Activated CD4-positive, alpha-beta T cell treated with anti-CD3 and anti-CD28 coated beads, Interleukin-2, Interleukin-6, amounts not matched to agents 100 ng/mL and 50 ng/mL, durations not matched to agents 16 hours and 8 hours (primary cell): ENCODE data around the gene FOXN3.

Source experiments
- DNase-seq: peaks from one replicate; pipeline ENCODE4 v3.0.0-alpha.2; 2020

Gene FOXN3

GRCh38 chr14:89187501-89187900 is 229.5 kb downstream of the FOXN3 start:
- DNase-seq, result no peak

GRCh38 chr14:89186856-89187376 is 230.1 kb downstream of the FOXN3 start:
- DNase-seq, result no peak

GRCh38 chr14:89185919-89186855 is 230.8 kb downstream of the FOXN3 start:
- no peak for DNase-seq

- no peak for DNase-seq
Measured at GRCh38 chr14:89184952-89185351, 232.1 kb downstream of the FOXN3 start.

GRCh38 chr14:89182326-89182725 is 234.7 kb downstream of the FOXN3 start:
- DNase-seq, result no peak

GRCh38 chr14:89180546-89180945 is 236.5 kb downstream of the FOXN3 start:
- DNase-seq, result no peak

- no peak for DNase-seq
Measured at GRCh38 chr14:89179891-89180404, 237.1 kb downstream of the FOXN3 start.

GRCh38 chr14:89178800-89179535 is 238.1 kb downstream of the FOXN3 start:
- no peak for DNase-seq

- no peak for DNase-seq
Measured at GRCh38 chr14:89178376-89178775, 238.7 kb downstream of the FOXN3 start.

GRCh38 chr14:89175881-89176799 is 240.9 kb downstream of the FOXN3 start:
- DNase-seq, result no peak

GRCh38 chr14:89171628-89172027 is 245.4 kb downstream of the FOXN3 start:
- no peak for DNase-seq

- no peak for DNase-seq
Measured at GRCh38 chr14:89171168-89171567, 245.9 kb downstream of the FOXN3 start.

- no peak for DNase-seq
Measured at GRCh38 chr14:89167705-89168104, 249.3 kb downstream of the FOXN3 start.

- DNase-seq, result no peak
Measured at GRCh38 chr14:89166633-89167032, 250.4 kb downstream of the FOXN3 start.

- no peak for DNase-seq
Measured at GRCh38 chr14:89165189-89166181, 251.5 kb downstream of the FOXN3 start.

GRCh38 chr14:89164168-89165073 is 252.6 kb downstream of the FOXN3 start:
- DNase-seq, result peak; percentile 3

- DNase-seq, result no peak
Measured at GRCh38 chr14:89163031-89163636, 253.9 kb downstream of the FOXN3 start.

GRCh38 chr14:89162586-89162985 is 254.4 kb downstream of the FOXN3 start:
- no peak for DNase-seq

- no peak for DNase-seq
Measured at GRCh38 chr14:89160437-89160836, 256.6 kb downstream of the FOXN3 start.

GRCh38 chr14:89158701-89159100 is 258.3 kb downstream of the FOXN3 start:
- DNase-seq, result no peak
